Activated T-helper 1 cell treated with anti-CD3 and anti-CD28 coated beads, Interleukin-2, amount 50 U/mL, for 16 hours (primary cell): Measurements from ENCODE around the gene DLG3.

Experiments
- DNase-seq, 2 donors: peaks; one replicate each; pipeline ENCODE4 v3.0.0-alpha.2; 2020; ENCODE audit warnings: low read depth in 1 of 2, low spot score in 1 of 2

DLG3 gene

DNA sequence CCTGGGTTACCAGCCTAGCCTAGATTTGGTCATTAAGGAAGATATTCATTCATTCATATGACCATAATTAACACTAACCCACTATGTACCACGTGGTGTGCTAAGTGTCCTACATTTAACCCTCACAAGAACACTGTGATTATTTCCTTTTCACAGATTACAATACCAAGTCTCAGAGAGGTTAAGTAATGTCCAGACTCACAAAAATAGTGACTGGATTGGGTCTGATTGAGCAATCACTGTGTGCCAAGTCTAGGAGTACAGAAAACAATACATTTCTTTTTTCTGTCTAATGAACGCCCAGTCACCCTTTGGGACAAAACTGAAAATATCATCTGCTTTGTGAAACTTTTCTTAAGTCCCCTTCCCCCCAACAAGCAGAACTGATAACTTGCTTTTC is 7.6 kb upstream of the DLG3 start:
- no peak for DNase-seq

DNA sequence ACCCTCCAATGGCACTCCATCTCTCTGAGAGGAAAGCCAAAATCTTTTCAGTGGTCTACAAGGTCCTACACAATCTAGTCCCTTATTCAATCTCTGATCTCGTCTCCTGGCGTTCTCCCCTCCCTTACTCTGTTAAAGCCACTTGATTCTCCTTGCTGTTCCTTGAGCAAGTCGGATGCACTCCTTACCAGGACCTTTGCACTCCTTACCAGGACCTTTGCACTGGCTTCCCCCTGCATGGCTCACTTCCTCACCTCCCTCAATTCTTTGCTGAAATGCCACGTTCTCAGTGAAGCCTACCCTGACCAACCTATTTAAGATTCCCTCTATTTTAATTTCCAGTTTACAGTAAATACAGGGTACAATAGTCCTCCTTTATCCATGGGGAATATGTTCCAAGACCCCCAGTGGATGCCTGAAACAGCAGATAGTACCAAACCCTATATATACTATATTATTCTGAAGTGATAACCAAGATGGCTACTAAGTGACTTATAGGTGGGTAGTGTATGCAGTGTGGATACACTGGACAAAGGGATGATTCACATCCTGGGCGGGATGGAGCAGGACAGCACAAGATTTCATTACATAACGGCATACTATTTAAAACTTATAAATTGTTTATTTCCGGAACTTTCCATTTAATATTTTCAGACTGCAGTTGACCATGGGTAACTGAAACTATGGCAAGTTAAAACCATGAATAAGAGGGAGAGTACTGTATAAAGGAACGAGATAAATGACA is 6.5 kb upstream of the DLG3 start:
- no peak for DNase-seq

GRCh38 chrX:70439016-70439415 is 5.6 kb upstream of the DLG3 start:
- DNase-seq = no peak

- no peak for DNase-seq
Observed at GRCh38 chrX:70442224-70442623, 2.4 kb upstream of the DLG3 start.

- DNase-seq = no peak
Observed at GRCh38 chrX:70444946-70445656, 466 bp downstream of the DLG3 start.

DNA sequence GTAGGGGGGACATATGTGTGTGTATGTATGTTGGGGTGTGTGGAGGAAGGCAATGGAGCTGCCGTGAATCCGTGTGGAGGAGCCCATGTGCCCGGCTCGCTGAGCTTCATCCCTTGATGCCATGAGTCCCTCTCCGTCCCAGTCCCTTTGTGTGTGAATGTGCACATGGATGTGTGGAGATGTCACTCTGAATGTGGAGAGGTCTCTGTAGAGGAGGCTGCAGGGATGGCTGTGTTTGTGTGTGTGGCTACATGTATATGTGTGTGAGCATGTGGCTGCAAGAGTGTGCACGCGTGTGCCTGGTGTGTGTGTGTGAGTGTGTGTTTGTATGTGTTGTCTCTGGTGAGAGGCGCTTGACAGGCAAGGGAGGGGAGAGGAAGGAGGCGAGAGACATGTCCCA is 1.3 kb downstream of the DLG3 start:
- DNase-seq = no peak

DNA sequence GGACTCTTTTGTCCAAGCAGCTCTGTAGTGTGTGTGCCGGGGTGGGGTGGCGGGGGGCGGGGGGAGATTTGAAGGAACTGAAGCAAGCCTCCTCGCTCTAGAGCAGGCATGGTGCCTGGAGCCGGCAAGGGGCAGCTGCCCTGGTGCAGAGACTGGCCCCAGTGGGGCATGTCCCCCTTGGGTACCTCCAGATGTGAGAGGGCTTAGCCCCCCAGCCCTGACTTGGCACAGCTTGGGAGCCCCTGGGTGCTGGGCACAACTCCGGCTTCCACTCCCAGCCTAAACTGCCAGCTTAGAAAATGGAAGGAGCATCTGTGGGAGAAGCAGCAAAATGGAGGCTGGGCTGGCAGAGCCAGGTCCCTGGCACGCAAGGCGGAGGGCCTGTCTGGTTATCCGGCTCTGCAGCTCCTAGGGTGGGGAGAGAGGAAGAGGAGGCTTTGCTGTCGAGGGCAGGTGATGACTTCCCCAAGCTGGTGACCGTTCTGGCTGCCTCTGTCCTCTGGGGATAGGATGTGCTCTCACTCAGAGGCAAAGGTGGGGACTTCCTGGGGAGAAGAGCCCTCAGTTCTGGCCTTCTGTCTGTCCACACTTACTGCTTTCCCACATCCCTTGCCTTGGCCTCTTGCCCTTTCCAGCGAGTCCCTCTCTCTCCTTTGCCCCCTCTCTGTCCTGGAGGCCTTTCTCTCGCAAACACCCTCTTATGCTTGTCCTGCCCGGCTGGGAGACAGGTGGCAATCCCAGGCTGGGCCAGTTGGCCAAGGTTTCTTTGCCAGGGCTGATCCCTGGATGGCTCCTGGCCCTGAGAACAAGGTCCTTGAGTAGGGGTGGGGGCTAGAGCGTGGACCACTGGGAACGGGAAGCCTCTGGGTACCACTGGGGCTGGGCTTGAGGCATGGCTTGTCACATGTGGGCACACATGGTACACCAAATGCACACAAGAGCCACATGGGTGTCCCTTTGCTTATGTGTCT is 2.0 kb downstream of the DLG3 start:
- DNase-seq = no peak

GRCh38 chrX:70449457-70449966 is 4.9 kb downstream of the DLG3 start:
- no peak for DNase-seq

DNA sequence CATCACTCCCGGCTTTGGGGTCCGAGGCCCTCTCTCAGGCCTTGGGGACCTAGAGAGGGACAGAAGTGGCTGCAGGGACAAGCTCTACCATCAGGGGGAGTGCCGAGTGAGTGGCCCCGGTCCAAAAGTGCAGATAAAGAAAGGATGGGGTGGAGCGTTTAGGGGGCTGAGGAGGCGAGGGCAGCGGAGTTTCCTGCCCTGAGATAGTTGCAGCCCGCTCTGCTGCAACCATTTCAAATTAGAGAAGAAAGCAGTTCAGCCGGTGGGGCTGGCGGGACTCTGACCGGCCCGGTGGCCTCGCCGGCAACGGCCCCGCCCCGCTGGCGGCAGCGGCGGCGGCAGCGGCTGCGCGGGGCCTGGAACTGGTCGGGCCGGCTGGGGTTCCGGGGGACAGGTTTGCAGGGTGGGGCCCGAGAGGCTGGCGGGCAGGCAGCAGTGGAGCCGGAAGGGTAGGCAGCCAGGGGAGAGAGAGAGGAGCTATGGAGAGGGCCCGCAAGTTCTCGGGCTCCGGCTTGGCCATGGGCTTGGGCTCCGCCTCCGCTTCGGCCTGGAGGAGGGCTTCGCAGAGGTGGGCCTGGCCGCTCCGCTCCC is 7.6 kb downstream of the DLG3 start:
- peak in 1 of 2 donors; percentile 31 for DNase-seq

- no peak for DNase-seq
Observed at GRCh38 chrX:70453024-70453618, 8.5 kb downstream of the DLG3 start.

DNA sequence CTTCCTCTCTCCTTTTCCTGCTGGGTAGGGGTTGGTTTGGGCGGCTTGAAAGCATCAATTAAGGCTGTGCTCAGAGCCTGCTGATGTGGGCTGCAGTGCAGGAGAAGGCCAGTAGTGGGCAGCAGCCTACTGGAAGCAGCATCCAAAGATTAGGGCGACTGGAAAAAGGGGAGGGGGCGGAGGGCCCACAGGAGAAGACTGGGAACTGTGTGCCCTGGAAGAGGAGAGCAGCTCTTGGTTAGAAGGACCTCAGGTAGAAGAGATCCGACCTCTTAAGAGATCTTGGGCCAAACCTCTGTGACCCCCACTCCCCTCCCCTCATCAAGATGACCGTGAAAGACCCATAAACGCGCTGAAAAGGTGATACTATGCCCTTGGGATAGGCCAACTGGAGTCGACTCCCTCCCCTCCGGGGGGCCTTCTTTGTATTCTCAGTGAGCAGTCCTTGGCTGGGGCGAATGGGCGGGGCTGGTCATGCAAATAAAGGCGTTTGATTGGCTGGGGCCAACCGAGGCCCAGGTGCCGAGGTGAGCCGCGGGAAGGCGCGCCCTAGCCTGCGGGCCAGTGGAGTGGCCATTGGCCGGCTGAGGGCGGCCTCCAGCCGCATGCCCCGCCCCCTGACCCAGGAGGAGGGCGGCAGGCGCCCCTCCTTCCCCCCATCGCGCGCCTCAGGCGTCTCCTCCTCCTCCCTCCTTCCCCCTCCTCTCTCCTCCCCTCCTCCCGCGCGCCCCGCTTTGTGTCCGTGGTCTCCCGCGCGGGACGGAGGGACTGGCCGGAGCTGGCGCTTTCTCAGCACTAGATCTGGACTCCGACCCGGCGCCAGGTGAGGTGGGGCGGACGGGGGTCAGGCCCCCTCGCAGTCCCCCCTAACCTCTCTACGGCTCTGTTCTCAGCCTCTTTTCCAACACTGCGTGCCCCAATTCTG is 10.1 kb downstream of the DLG3 start:
- DNase-seq = peak; percentile 33 to 52

DNA sequence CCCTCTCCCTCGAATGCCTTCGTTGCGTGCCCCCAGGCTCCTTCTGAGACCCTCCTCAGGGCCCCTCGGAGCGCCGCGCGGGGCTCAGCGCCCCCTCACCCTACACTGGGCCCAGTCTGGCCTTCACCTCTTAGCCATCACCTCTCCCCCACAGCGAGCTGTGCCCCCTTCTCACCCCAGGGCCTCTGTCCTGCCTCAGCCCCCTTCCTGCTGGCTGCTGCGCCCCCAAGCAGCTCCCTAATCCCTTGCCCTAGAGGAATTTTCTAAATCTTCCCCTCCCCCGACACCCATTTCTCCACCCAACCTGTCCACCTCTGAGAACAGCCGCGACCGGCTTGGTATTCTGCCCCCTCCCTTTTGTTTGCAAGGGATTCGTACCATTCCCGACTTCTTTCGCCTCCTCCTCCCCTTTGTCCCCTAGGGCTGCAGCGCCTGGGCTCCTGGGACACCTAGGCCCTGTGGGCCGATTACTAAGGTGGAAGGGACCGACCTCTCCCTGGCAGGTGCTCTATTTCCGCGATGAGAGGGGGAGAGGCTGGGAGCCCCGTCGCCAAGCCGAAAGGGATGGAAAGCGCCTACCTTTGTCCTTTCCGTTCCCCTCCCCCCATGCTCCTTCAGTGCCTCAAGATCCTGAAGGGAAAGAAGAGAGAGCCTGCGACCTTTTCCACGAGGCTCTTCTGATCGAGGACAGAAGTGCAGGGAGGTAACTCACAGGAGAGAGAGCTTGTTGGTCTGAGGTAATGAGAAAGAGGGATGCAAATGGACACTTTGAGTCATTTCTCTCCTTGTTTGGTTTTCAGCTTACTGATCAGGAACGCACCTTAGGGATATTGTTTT is 10.9 kb downstream of the DLG3 start:
- no peak for DNase-seq

GRCh38 chrX:70456256-70456655 is 11.6 kb downstream of the DLG3 start:
- DNase-seq = no peak

DNA sequence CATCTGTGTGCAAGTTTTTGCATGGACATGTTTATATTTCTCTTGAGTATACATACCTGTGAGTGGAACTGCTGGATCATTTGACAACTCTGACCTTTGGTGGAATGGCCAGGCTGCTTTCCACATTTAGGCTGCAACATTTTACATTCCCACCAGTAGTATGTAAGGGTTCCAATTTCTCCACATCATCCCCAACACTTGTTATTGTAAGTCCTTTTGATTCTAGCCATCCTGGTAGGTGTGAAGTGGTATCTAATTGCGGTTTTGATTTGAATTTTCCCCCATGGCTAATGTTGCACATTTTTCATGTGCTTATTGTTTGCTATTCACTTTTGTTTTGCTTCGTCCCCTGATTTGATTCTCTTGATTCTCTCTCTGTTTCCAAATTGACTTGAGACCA is 16.4 kb downstream of the DLG3 start:
- no peak for DNase-seq

GRCh38 chrX:70464051-70464450 is 19.4 kb downstream of the DLG3 start:
- DNase-seq = no peak

DNA sequence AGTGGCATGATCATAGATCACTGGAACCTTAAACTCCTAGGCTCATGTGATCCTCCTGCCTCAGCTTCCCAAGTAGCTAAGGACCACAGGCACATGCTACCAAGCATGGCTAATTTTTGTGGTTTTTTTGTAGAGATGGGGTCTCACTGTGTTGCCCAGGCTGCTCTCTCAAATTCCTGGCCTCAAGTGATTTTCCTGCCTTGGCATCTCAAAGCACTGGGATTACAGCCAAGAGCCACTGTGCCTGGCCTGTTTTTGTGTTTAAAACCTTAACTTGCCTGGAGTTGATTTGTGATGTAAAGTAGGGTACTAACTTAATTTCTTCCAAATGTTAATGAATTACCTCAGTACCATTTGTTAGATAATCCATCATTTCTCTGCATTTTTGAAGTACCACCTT is 22.3 kb downstream of the DLG3 start:
- DNase-seq = no peak

DNA sequence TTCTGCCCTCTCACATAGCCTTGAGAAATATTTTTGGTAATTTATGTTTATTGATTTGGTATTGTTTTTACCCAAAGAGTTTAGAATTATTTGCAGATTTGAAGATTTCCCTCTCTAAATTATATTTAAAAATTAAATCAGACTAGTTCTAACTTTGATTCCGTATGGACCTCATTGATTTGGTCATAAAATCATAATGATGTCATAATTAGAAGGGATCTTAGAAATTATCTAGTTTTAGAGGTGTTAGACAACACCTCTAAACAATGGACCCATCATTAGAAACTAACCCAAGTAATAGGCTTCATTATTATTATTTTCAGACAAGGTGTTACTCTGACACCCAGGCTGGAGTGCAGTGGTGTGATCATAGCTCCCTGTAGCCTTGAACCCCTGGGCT is 24.1 kb downstream of the DLG3 start:
- no peak for DNase-seq

DNA sequence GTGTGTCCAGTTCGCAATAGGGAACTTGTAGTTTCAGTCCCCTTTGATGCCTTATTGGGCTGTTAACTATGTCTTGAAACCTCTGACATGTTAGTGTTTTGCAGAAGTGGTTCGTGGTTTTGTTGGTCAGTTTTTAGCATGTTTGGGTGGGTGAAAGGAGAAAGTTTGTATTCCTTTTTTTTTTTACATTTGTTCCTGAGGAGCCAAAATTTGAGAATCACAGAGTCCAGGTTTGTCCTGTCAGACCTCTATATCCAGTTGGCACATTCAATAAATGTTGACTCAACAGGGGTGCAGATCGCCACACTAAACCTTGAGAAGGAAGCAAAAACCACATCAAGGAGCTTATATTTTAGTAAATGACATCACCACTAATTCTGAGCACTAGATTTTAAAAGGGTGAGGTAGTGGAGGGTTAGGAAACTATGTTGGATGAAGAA is 26.2 kb downstream of the DLG3 start:
- DNase-seq = no peak
